Measurements from ENCODE around the gene CCNE1. TPM values are rescaled to one million over a fixed set of nuclear protein-coding genes. Genes with fewer than 3 reads are reported as not detected.

Gene CCNE1
- 6.7 TPM for total RNA-seq

GRCh38 chr19:29811125-29812079 lies at the start of gene CCNE1:
Gene CCNE1, plus strand, starts transcription at chr19:29811991. Its CDS starts 565 bp downstream, at chr19:29812556.

Other genes starting within 250 kb of the CCNE1 start
- 52.4 TPM for gene POP4, start 205.7 kb upstream of the CCNE1 start, total RNA-seq
- 1.8 TPM for gene PLEKHF1, start 146.5 kb upstream of the CCNE1 start, total RNA-seq
- 46.1 TPM for gene C19orf12, start 96.7 kb upstream of the CCNE1 start, total RNA-seq
- 90.7 TPM for gene URI1, start 130.2 kb downstream of the CCNE1 start, total RNA-seq

Measured in diencephalon (tissue), 1 donor.